Measurements from ENCODE around the gene OR1D5. TPM values are rescaled to one million over a fixed set of nuclear protein-coding genes. Genes with fewer than 3 reads are reported as not detected.
"Not testable (repeated sequence)": the region's sequence is repeated elsewhere in the genome, so short reads cannot be mapped to it uniquely, and the experiment has no call there.

Gene OR1D5
- total RNA-seq, 6 experiments from 2014 or later, result not detected

- no peak overlapping the region for H3K4me3 Mint-ChIP-seq
- H3K36me3 Mint-ChIP-seq (ENCODE audit: low read depth), result 0 out of 2 replicates have a peak, but pooled peaks cover 6% of the 10 kb centered on the region
- H3K27ac Mint-ChIP-seq, result no peak overlapping the region
- peaks cover 4% of the 10 kb centered on the region for H3K27me3 Mint-ChIP-seq (ENCODE audit: insufficient read depth)
- H3K4me1 Mint-ChIP-seq (ENCODE audit: low read depth), result peaks cover 7% of the 10 kb centered on the region; the same call in 1 of the 2 replicates
- DNase-seq, result no peak
- H3K9me3 Mint-ChIP-seq, result peaks cover 6% of the 10 kb centered on the region; the same call in 1 of the 2 replicates
- no peak for TF ChIP-seq CTCF (IDR thresholded peaks at IDR 0.05)
Measured at GRCh38 chr17:3034578-3034920, 28.9 kb downstream of the OR1D5 start.

DNA sequence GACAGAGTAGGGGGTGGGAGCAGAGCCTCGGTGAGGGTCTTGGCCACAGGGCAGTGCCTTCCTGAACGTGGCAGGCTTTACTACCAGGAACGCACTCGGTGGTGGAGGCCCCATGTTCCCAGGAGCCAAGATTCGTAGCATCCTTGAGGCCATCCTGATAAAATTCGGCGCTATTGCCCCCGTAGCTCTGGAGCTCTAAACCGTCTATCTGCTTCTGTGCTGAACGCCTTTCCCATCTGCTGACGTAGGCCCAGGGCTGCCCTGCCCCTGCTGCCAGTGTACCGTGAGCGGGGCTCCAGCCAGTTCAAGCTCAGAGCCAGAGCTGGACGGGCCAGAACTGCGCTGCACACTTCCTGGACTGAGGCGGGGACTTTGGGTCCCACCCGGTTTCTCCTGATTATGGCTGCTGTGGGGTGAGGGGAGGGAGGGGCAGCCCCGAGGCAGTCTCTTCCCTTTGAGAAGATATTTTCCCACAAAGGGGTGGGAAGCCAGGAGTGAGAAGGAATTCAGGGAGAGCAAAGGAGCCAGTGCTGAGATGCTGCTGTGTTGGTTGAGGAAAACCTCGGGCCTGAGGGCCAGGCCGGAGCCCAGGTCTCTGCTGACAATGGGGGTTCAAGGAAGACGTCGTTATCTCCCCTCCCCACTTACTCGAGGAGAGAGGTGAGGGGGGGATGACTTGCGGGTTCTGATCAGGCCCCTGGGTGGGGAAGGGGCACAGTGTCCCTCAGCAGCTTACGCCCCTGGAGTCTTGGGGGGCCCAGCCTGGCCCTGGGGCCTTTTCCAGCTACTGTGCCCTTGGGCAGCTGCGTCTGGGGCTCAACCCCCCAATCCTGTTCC, 29.4 kb downstream of the OR1D5 start:
- Mint-ChIP-seq H3K27me3 (ENCODE audit: insufficient read depth) (peaks cover 4% of the 10 kb centered on the region), H3K36me3 (ENCODE audit: low read depth) (0 out of 2 replicates have a peak, but pooled peaks cover 6% of the 10 kb centered on the region), H3K9me3 (peaks cover 6% of the 10 kb centered on the region; the same call in 1 of the 2 replicates), H3K4me1 (ENCODE audit: low read depth) (peaks cover 13% of the 10 kb centered on the region; the same call in 1 of the 2 replicates), H3K27ac (no peak overlapping the region), H3K4me3 (no peak overlapping the region)
- no peak for TF ChIP-seq CTCF (IDR thresholded peaks at IDR 0.05)
- DNase-seq, result no peak

GRCh38 chr17:3033248-3033640, 30.2 kb downstream of the OR1D5 start:
- TF ChIP-seq CTCF (IDR thresholded peaks at IDR 0.05), result no peak
- Mint-ChIP-seq H3K27me3 (ENCODE audit: insufficient read depth) (peaks cover 4% of the 10 kb centered on the region), H3K27ac (no peak overlapping the region), H3K4me1 (ENCODE audit: low read depth) (peaks cover 14% of the 10 kb centered on the region; the same call in 1 of the 2 replicates), H3K36me3 (ENCODE audit: low read depth) (peaks cover 7% of the 10 kb centered on the region; the same call in 1 of the 2 replicates), H3K4me3 (no peak overlapping the region), H3K9me3 (peaks cover 6% of the 10 kb centered on the region; the same call in 1 of the 2 replicates)
- no peak for DNase-seq

- peaks cover 4% of the 10 kb centered on the region for H3K27me3 Mint-ChIP-seq (ENCODE audit: insufficient read depth)
- peaks cover 6% of the 10 kb centered on the region; the same call in 1 of the 2 replicates for H3K9me3 Mint-ChIP-seq
- peaks cover 14% of the 10 kb centered on the region; the same call in 1 of the 2 replicates for H3K4me1 Mint-ChIP-seq (ENCODE audit: low read depth)
- H3K36me3 Mint-ChIP-seq (ENCODE audit: low read depth), result peaks cover 11% of the 10 kb centered on the region; the same call in 1 of the 2 replicates
- no peak overlapping the region for H3K27ac Mint-ChIP-seq
- no peak for DNase-seq
- H3K4me3 Mint-ChIP-seq, result no peak overlapping the region
- no peak for TF ChIP-seq CTCF (IDR thresholded peaks at IDR 0.05)
Measured at GRCh38 chr17:3032258-3033247, 30.9 kb downstream of the OR1D5 start.

DNA sequence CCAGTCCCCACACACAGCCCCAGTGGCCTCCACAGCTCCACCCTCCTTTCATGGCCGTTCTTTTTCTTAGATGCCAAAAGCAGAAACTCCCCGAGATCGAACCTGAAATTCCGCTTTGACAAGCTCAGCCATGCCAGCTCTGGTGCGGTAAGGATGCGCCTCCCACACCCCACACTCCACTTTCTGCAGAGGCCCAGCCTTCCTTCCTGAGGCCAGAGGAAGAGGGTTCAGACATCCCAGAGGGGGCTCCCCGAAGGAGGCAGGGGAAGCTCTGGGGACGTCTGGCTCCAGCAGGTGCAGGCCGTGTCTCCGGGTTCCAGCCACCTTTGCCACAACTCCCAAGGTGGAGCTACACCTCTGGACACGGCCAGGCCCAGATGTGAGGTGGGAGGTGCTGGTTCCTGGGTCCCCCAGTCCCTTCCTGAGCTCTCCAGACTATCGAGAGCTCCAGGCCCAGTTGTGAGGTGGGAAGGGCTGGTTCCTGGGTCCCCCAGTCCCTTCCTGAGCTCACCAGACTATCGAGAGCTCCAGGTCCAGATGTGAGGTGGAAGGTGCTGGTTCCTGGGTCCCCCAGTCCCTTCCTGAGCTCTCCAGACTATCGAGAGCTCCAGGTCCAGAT, 32.4 kb downstream of the OR1D5 start:
- not testable (repeated sequence) for H3K27ac Mint-ChIP-seq

More for the DNA sequence above, 32.4 kb downstream of the OR1D5 start:
- not testable (repeated sequence) for H3K4me3 Mint-ChIP-seq; H3K9me3 Mint-ChIP-seq; H3K27me3 Mint-ChIP-seq (ENCODE audit: insufficient read depth); DNase-seq
- Mint-ChIP-seq H3K36me3 (ENCODE audit: low read depth) (peaks cover 11% of the 10 kb centered on the region; the same call in 1 of the 2 replicates), H3K4me1 (ENCODE audit: low read depth) (peaks cover 14% of the 10 kb centered on the region; the same call in 1 of the 2 replicates)
